ENCODE results near the gene BCL2.

GRCh38 chr18:63314062-63314790 lies 5.3 kb downstream of the BCL2 start:
- TF ChIP-seq CTCF (IDR thresholded peaks at IDR 0.05), result no peak
- TF ChIP-seq POLR2A (IDR thresholded peaks at IDR 0.05), result no peak
- TF ChIP-seq POLR2AphosphoS5 (IDR thresholded peaks at IDR 0.05), result no peak

Measured in prostate gland (tissue), 2 donors.